Central memory CD8-positive, alpha-beta T cell (primary cell): Measurements from ENCODE around the gene CRYL1.
A peak's percentile ranks its signal among the peaks of the same experiment; 100 is the strongest.

Experiments used
- ATAC-seq: fragments of 150-1000 bp; cut with Tn5 transposase; replicated peaks from 2 replicates; pipeline ENCODE4 v1.10.0; 2022; ENCODE audit warnings: mild to moderate bottlenecking, moderate FRiP score, moderate number of reproducible peaks; ENCODE audit not compliant: poor library complexity, severe bottlenecking; ENCODE audit errors: extremely low read depth
- DNase-seq, 2 donors: peaks; one replicate each; pipeline ENCODE4 v3.0.0; 2021; ENCODE audit warnings: low spot score in 2 of 2
- H3K27ac Mint-ChIP-seq: one replicate; pipeline ENCODE4 v1.8.0; 2022; ENCODE audit warnings: low read depth, mild to moderate bottlenecking, moderate library complexity, mixed read lengths
- H3K27me3 Mint-ChIP-seq: one replicate; pipeline ENCODE4 v1.8.0; 2022; ENCODE audit warnings: mixed read lengths
- H3K36me3 Mint-ChIP-seq: one replicate; pipeline ENCODE4 v1.8.0; 2022; ENCODE audit warnings: mild to moderate bottlenecking, moderate library complexity, mixed read lengths; ENCODE audit not compliant: insufficient read depth
- H3K4me1 Mint-ChIP-seq: one replicate; pipeline ENCODE4 v1.8.0; 2022; ENCODE audit warnings: mixed read lengths
- H3K4me3 Mint-ChIP-seq: one replicate; pipeline ENCODE4 v1.8.0; 2022; ENCODE audit warnings: mild to moderate bottlenecking, moderate library complexity, mixed read lengths
- H3K9me3 Mint-ChIP-seq: one replicate; pipeline ENCODE4 v1.8.0; 2022; ENCODE audit warnings: mixed read lengths

CRYL1 gene

DNA sequence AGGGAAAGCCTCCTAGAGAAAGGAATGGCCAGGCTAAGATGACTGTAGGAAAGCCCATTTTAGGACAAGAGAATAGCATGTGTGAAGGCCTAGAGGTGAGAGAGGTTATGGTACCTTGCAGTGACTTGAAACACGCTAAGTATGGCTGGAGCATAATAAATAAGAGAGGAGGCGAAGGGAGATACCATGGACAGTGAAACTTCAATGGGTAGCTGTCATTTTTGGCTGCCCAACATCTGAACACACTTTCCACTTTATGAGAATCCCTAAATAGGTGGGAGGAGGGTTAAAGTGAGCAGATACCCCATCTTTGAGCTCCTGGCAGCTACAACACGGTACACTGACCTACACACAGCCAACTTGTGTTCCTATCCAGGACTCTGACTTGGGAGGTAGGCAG lies 33.3 kb upstream of the CRYL1 start:
- ATAC-seq (no peak), DNase-seq (no peak)
- Mint-ChIP-seq H3K4me1 (no peaks in the 10 kb centered on the region), H3K4me3 (no peak overlapping the region), H3K9me3 (no peaks in the 10 kb centered on the region), H3K36me3 (no peaks in the 10 kb centered on the region), H3K27ac (no peak overlapping the region), H3K27me3 (no peaks in the 10 kb centered on the region)

DNA sequence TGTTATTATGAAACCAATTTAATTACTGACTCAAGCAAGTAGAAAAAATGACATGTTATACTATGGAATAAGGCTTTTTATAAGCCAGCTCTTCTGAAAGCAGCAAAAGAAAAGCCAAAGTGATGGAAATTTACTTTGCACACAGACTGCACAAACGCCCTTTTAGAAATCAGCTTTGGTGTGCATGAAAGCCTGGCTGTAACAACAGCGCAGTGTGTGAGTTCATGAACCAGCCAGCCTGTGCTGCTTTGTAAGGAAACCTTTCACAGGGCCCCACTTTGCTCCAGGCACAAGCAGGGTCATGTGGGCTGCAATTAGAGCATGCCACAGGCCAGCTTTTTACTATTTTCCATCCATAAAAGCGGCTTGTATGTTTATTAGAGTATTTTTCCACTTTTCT lies 27.7 kb upstream of the CRYL1 start:
- H3K27me3 Mint-ChIP-seq = no peaks in the 10 kb centered on the region
- H3K9me3 Mint-ChIP-seq = no peaks in the 10 kb centered on the region
- no peak for ATAC-seq
- H3K27ac Mint-ChIP-seq = no peak overlapping the region
- no peak overlapping the region for H3K4me3 Mint-ChIP-seq
- no peak for DNase-seq
- no peaks in the 10 kb centered on the region for H3K4me1 Mint-ChIP-seq
- H3K36me3 Mint-ChIP-seq = no peaks in the 10 kb centered on the region

DNA sequence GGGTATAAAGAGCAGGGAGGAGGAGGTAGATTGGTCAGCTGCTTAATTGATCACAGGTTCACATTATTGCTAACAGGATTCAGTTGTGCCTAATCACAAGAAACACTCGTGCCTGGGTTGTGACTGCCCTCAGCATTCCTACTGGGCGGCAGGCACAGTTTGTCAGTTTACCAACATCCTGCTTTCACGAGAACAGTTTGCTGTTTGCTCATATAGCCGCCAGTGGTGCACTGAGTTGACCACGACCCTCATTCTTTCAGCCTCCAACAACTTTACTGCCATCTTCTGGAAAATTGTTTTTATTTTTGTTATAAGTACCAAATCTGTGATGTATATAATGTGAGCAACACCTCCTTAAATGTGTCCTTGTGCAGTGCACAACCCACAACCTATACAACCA lies 25.1 kb upstream of the CRYL1 start:
- DNase-seq = no peak
- Mint-ChIP-seq H3K27me3 (no peaks in the 10 kb centered on the region), H3K4me1 (peaks cover 6% of the 10 kb centered on the region), H3K27ac (no peak overlapping the region), H3K4me3 (no peak overlapping the region), H3K9me3 (no peaks in the 10 kb centered on the region), H3K36me3 (no peaks in the 10 kb centered on the region)
- no peak for ATAC-seq

DNA sequence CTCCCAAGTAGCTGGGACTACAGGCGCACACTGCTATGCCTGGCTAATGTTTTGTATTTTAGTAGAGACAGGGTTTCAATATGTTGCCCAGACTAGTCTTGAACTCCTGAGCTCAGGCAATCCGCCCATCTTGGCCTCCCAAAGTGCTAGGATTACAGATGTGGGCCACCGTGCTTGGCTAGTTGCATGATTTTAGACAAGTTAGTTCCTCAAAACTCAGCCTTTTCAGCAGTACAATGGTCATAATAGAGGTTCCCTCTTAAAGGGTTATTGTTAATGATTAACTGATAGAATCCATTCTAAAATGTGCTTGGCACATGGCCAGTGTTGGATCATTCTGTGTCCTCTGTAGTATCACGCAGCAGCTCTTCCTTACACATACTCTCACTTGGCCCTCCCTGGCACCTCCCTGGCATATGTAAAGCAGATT lies 21.8 kb upstream of the CRYL1 start:
- no peaks in the 10 kb centered on the region for H3K36me3 Mint-ChIP-seq
- ATAC-seq (no peak), DNase-seq (no peak)
- H3K9me3 Mint-ChIP-seq = no peaks in the 10 kb centered on the region
- H3K4me3 Mint-ChIP-seq = no peak overlapping the region
- no peak overlapping the region for H3K27ac Mint-ChIP-seq
- no peaks in the 10 kb centered on the region for H3K27me3 Mint-ChIP-seq
- H3K4me1 Mint-ChIP-seq = peaks cover 6% of the 10 kb centered on the region

DNA sequence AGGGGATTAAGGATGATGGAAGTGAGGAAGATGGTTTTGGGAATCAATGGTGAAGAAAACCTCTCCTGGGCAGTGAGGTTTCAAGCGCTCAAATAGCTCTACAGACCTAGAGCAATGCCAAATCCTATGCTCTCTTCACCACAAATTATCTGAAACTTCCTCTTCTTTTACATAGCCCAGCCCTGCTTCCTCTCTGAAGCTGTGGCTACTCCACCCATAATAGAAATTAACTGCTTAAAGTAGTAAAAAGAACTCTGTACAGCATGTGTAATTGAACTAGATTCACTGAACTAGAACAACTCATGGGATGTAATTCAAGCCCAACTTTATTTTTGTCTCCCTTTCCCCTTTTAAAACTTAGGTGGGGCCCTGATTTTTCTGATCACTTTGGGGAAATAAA lies 20.9 kb upstream of the CRYL1 start:
- peaks cover 6% of the 10 kb centered on the region for H3K4me1 Mint-ChIP-seq
- ATAC-seq = no peak
- no peaks in the 10 kb centered on the region for H3K36me3 Mint-ChIP-seq
- DNase-seq = no peak
- H3K27me3 Mint-ChIP-seq = no peaks in the 10 kb centered on the region
- no peaks in the 10 kb centered on the region for H3K9me3 Mint-ChIP-seq
- no peak overlapping the region for H3K27ac Mint-ChIP-seq
- no peak overlapping the region for H3K4me3 Mint-ChIP-seq

DNA sequence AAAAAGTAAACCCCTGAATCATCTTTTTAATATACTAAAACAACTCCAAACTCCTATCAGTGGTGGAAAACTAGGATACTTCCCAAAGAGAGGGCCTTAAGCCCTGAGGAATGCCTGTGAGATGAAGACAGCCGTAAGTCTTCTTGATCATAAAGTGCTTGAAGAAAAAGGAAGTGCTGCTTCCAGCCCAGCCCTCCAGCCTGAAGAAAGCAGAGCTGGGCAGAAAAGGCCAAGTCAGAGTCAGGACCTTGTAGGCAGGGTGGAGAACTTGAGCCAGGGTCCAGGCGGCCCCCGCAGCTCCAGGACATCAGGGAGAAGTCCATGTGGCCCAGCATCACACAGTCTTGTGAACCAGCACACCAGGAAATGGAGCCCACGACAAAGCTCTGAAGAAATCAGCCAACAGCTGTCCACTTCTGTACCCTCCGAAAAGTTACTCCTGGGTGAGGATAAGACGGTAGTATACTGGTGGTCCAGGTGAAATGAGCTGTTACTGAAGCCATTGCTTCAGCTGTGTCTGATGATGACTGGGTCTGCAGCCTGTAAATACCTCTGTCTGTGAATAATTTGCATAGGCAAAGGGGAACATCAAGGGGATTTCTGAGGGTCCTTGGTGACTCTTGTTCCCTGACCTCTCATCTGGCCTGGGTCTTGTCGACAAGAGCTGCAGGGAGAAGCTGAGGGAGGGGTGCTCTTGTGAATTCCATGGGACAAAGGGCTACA lies 18.7 kb upstream of the CRYL1 start:
- Mint-ChIP-seq H3K36me3 (no peaks in the 10 kb centered on the region), H3K4me1 (peaks cover 6% of the 10 kb centered on the region), H3K9me3 (no peaks in the 10 kb centered on the region), H3K4me3 (no peak overlapping the region), H3K27me3 (no peaks in the 10 kb centered on the region), H3K27ac (no peak overlapping the region)
- no peak for DNase-seq
- ATAC-seq = no peak

DNA sequence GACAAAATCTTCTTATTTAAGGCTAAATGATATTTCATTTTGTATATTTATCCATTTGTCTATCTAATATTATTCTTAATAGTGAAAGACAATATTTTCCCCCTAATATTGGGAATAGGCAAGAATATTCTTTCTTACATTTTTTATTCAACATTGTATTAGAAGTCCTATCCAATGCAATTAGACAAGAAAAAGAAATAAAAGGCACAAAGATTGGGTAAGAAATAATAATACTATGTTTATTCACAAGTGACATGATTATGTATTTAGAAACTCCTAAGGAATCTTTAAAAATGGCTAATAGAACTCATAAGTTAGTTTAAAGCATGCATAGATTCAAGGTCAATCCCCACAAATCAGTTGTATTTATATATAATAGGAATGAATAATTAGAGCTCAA lies 11.3 kb upstream of the CRYL1 start:
- no peaks in the 10 kb centered on the region for H3K27me3 Mint-ChIP-seq
- H3K36me3 Mint-ChIP-seq = no peaks in the 10 kb centered on the region
- H3K9me3 Mint-ChIP-seq = no peaks in the 10 kb centered on the region
- no peak for DNase-seq
- H3K4me1 Mint-ChIP-seq = no peaks in the 10 kb centered on the region
- no peak overlapping the region for H3K4me3 Mint-ChIP-seq
- no peak for ATAC-seq
- no peak overlapping the region for H3K27ac Mint-ChIP-seq

DNA sequence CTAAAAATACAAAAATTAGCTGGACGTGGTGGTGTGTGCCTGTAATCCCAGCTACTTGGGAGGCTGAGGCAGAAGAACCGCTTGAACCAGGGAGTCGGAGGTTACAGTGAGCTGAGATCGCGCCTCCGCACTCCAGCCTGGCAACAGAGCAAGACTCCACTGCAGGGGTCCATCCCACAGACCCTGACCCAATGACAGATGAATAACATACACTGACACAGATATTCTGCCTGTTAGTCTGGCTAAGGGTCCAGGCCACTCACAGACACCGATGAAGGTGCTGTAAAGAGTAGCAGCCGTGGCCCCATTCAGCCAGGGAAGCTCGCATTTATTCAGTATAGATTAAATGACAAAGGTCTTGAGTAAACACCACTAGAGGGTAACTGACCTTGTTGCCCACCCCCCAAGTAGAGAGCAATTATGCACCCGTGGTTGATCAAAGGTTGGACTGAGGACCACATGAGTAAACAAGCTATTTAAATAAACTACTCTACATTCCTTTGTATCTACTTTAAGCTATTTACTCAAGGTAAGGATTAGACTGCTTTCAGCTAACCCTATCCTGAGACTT lies 8.5 kb upstream of the CRYL1 start:
- Mint-ChIP-seq H3K4me3 (no peak overlapping the region), H3K4me1 (no peaks in the 10 kb centered on the region), H3K9me3 (no peaks in the 10 kb centered on the region), H3K27me3 (peaks cover under 1% of the 10 kb centered on the region), H3K36me3 (no peaks in the 10 kb centered on the region), H3K27ac (no peak overlapping the region)
- ATAC-seq (no peak), DNase-seq (no peak)

DNA sequence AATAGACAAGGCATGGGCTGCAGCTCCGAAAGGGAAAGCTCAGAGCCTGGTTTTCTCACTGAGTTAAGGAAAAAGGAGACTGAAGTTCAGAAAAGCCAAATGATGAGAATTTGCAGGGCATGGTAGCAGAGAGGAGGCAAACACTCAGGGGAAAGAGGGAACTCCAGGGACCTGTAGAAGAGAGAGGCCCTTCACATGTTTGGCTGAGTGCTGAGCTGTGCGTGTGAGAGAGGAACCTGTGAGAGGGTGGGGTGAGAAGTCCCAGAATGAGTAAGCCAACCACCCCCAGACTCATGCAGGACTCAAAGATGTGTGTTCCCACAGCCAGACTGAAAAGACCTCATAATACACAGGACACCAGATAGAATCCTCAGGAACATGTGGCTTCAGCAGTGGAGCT lies 2.8 kb upstream of the CRYL1 start:
- peaks cover 21% of the 10 kb centered on the region for H3K4me1 Mint-ChIP-seq
- DNase-seq = no peak
- H3K4me3 Mint-ChIP-seq = no peak overlapping the region
- ATAC-seq = no peak
- H3K27ac Mint-ChIP-seq = peak overlapping the region; percentile 26
- no peaks in the 10 kb centered on the region for H3K9me3 Mint-ChIP-seq
- peaks cover 2% of the 10 kb centered on the region for H3K36me3 Mint-ChIP-seq
- H3K27me3 Mint-ChIP-seq = peaks cover 12% of the 10 kb centered on the region

DNA sequence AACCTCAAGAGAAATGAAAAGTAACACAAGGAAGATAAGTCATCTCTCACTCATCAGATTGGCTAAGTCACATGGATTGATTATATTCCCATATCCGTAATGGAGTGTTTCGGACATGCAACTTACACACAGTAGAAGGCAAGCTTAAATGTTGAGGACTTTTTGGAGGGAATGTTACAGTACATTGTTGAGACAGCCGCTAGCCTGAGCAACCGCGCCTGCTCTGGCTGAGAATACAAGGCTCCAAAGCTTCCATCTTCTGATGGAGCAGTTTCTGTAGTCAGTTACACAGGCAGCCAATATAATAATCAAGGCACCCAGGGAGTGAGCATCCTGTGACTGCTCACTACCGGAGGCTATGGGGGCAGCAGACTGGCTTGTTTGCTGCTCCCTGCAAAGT lies 1.0 kb upstream of the CRYL1 start:
- Mint-ChIP-seq H3K4me3 (peak overlapping the region; percentile 74), H3K27ac (peak overlapping the region; percentile 32), H3K27me3 (peaks cover 12% of the 10 kb centered on the region), H3K9me3 (no peaks in the 10 kb centered on the region), H3K36me3 (peaks cover 2% of the 10 kb centered on the region), H3K4me1 (peaks cover 21% of the 10 kb centered on the region)
- no peak for ATAC-seq
- no peak for DNase-seq

DNA sequence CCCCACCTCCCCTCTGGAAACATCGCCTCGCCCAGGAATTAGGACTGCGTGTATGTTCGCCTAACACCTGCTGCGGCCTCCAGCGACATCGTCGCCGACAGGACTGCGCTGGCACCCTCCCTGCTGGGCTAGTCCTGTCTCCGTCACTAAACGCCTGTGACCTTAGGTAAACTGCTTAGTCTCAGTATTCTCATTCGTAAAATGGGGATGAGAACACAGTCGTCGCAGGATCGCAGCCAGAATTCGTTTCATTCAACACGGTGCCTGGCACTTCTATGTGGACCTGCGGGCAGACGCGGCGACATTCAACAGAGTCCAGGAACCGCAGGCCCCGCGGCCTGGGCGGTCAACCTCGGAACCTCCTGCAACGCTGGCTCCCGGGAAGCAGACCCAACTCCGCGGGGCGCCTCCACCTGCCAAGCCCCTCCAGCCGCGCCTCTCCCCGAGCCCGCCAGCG lies 485 bp downstream of the CRYL1 start:
- H3K27ac Mint-ChIP-seq = peak overlapping the region; percentile 41
- DNase-seq (no peak), ATAC-seq (no peak)
- H3K9me3 Mint-ChIP-seq = no peaks in the 10 kb centered on the region
- H3K36me3 Mint-ChIP-seq = peaks cover 2% of the 10 kb centered on the region
- peaks cover 21% of the 10 kb centered on the region for H3K4me1 Mint-ChIP-seq
- peaks cover 12% of the 10 kb centered on the region for H3K27me3 Mint-ChIP-seq
- H3K4me3 Mint-ChIP-seq = peak overlapping the region; percentile 74

DNA sequence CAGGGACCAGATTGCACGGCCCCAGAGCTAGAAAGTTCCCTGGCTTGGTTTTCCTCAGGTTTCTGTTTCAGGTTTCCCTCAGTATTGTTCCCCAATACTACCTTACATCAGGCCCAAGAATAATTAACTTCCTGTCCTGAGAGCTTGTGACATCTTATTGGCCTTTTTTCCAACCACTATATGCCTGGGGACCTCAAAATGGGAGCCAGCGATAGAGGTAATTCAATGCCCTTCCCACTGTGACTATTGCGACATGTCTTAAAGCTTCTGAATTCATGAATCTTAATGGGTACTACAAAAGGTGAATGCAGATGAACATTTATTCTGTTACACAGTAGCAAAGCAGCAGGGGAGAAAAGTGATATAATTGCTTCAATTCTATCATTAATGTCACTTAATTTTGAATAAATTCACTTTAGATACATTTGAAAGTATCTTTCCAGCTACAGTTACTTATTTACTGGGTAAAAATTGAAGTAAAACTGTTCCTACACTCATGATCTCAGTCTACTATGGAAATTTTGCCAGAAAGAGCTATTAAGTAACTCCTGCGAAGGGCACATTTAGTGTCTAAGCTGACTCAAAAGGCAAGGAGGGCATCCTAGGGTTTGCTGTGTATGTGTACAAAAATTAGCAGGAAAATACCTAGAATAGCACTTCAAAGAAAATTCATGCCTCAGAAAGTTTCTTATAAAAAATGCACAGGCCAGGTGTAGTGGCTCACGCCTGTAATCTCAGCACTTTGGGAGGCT lies 4.1 kb downstream of the CRYL1 start:
- H3K27ac Mint-ChIP-seq = no peak overlapping the region
- no peaks in the 10 kb centered on the region for H3K27me3 Mint-ChIP-seq
- ATAC-seq (no peak), DNase-seq (no peak)
- H3K4me3 Mint-ChIP-seq = no peak overlapping the region
- H3K36me3 Mint-ChIP-seq = peaks cover 3% of the 10 kb centered on the region
- no peaks in the 10 kb centered on the region for H3K9me3 Mint-ChIP-seq
- peaks cover 18% of the 10 kb centered on the region for H3K4me1 Mint-ChIP-seq

DNA sequence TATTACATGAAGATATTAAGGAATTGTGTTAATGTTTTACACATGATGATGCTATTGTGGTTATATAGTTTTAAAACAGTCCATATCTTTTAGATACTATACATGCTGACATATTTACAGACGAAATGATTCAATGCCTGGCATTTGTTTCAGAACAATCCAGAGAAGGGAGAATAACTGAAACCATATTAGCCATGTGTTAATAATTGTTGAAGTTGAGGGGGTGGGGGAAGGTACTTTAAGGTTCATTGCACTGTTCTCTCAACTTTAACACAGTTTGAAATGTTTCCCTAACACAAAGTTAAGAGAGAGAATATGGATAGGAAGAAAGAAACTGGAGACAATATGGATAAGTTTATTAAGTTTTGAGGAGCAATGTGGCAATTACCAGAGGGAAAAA lies 5.8 kb downstream of the CRYL1 start:
- H3K4me1 Mint-ChIP-seq = peaks cover 10% of the 10 kb centered on the region
- H3K9me3 Mint-ChIP-seq = no peaks in the 10 kb centered on the region
- no peak overlapping the region for H3K4me3 Mint-ChIP-seq
- no peak for DNase-seq
- H3K36me3 Mint-ChIP-seq = peaks cover 3% of the 10 kb centered on the region
- no peaks in the 10 kb centered on the region for H3K27me3 Mint-ChIP-seq
- H3K27ac Mint-ChIP-seq = no peak overlapping the region
- no peak for ATAC-seq
